Mucosa of descending colon (tissue), 3 donors: ENCODE data around the gene CLMN. TPM values are rescaled to one million over a fixed set of nuclear protein-coding genes. Genes with fewer than 3 reads are reported as not detected.
A peak's percentile ranks its signal among the peaks of the same experiment; 100 is the strongest.
"Not testable (repeated sequence)": the region's sequence is repeated elsewhere in the genome, so short reads cannot be mapped to it uniquely, and the experiment has no call there.

Experiments
- ATAC-seq: fragments of 200-7000 bp; cut with Tn5 transposase; one replicate; pipeline ENCODE4 v1.9.1; 2020; ENCODE audit warnings: mild to moderate bottlenecking, moderate library complexity
- DNase-seq, 3 donors: peaks; one replicate each; pipeline ENCODE4 v3.0.0-alpha.2; 2020
- H3K36me3 ChIP-seq: fragments of 200-600 bp; one replicate; pipeline ENCODE4 v1.8.0; 2021; ENCODE audit warnings: low read depth, mild to moderate bottlenecking
- H3K4me1 ChIP-seq: fragments of 200-600 bp; one replicate; pipeline ENCODE4 v1.8.0; 2021; ENCODE audit warnings: low read depth, mild to moderate bottlenecking
- H3K4me3 ChIP-seq: fragments of 200-600 bp; one replicate; pipeline ENCODE4 v1.8.0; 2021; ENCODE audit warnings: mild to moderate bottlenecking
- H3K9me3 ChIP-seq: fragments of 200-600 bp; one replicate; pipeline ENCODE4 v1.8.0; 2021; ENCODE audit warnings: mild to moderate bottlenecking
- intact Hi-C, 2 donors: fragments of 100-400 bp; cut with DNase I in 1 of 2; cut with micrococcal nuclease in 1 of 2; formaldehyde crosslinking; loops; one replicate each; pipeline versions ENCODE4 v1.11.0 to v1.11.1; 2022; cut with DNase I, micrococcal nuclease
- total RNA-seq, 3 donors: library from RNA; stranded (reverse); fragmentation: NEBNext Ultra II Directional in 2 of 3; extraction: Animal tissue kit (Norgen Biotek cat#: 25700) in 2 of 3; gene quantifications; one replicate each; pipeline versions ENCODE4 v1.2.1 to v1.2.4, GENCODE V29; 2021 to 2023
- TF ChIP-seq, protein P1 (sequence below): fragments of 200-600 bp; IDR thresholded peaks from one replicate; pipeline ENCODE4 v1.8.0; 2022; ENCODE audit warnings: antibody characterized with exemption, mild to moderate bottlenecking
- donor health status: DM: no; HTN: no; CAD: no; lungs with moderate emphysema.
- donor health status: DM: no; HTN: no; CAD: no.
- donor health status: DM: no; HTN: yes; CAD: no.

CLMN gene
- total RNA-seq, 3 donors from 2014 or later: 73.7 to 200 (median 132) TPM

DNA sequence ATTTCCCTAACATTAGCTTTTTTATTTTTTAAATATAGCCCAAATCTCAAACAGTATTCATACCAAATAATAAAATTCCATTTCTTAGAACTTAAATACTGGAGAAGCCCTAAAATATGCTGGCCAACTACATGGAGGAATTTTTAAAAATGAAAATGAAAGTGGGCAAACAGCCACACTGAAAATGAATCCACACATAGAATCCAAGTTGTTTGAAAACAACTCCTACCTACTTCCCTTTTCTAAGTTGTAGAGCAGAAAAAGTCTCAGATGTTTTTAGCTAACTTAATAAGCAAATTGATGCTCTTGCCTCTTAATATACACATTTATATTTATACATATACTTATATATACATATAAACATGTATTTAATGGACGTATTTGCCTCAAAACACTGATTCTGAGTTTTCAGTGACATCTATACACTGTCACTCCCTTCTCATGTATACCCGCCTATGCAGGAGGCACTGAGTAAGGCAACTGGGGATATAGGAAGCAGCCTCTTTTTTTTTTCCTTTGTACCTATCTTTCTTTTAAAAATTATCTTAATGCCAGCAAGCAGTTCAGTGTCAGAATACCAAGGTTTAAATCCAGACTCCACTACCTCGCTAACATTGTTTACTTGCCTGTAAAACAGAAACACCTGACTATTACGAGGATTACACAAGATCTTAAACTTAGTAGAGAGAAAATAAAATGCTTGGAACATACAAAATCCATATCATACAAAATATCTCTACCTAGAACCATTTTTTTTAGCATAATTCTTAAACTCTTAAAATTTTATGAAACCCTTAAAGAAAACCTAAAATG is 175.7 kb downstream of the CLMN start:
- peaks cover 45% of the 10 kb centered on the region for H3K4me1 ChIP-seq
- no peaks in the 10 kb centered on the region for H3K36me3 ChIP-seq
- H3K4me3 ChIP-seq: no peak overlapping the region
- DNase-seq (no peak), ATAC-seq (peak; percentile 3)
- H3K9me3 ChIP-seq: no peaks in the 10 kb centered on the region
- intact Hi-C loops: no loop called here
- TF ChIP-seq, protein P1, sequence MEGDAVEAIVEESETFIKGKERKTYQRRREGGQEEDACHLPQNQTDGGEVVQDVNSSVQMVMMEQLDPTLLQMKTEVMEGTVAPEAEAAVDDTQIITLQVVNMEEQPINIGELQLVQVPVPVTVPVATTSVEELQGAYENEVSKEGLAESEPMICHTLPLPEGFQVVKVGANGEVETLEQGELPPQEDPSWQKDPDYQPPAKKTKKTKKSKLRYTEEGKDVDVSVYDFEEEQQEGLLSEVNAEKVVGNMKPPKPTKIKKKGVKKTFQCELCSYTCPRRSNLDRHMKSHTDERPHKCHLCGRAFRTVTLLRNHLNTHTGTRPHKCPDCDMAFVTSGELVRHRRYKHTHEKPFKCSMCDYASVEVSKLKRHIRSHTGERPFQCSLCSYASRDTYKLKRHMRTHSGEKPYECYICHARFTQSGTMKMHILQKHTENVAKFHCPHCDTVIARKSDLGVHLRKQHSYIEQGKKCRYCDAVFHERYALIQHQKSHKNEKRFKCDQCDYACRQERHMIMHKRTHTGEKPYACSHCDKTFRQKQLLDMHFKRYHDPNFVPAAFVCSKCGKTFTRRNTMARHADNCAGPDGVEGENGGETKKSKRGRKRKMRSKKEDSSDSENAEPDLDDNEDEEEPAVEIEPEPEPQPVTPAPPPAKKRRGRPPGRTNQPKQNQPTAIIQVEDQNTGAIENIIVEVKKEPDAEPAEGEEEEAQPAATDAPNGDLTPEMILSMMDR: no peak

DNA sequence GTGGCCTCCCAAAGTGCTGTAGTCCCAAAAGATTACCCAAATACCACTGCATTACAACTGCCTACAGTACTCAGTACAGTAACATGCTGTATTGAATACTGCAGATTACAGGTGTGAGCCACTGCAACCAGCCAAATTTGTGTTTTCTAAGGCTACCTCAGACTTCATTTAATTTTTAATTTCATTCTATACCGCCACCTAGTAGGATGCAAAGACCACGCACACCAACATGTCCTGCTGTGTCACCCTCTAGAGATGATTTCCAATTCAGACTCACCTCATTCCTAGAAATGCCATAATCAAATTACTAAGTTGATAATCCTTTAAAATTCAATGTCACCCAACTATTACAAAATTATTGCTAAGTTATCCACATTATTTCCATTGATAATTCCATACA is 177.5 kb downstream of the CLMN start:
- Histone ChIP-seq H3K4me1 (peaks cover 53% of the 10 kb centered on the region), H3K36me3 (no peaks in the 10 kb centered on the region), H3K9me3 (no peaks in the 10 kb centered on the region), H3K4me3 (no peak overlapping the region)
- no peak for DNase-seq
- intact Hi-C loops: no loop called here
- TF ChIP-seq, protein P1: no peak
- no peak for ATAC-seq

DNA sequence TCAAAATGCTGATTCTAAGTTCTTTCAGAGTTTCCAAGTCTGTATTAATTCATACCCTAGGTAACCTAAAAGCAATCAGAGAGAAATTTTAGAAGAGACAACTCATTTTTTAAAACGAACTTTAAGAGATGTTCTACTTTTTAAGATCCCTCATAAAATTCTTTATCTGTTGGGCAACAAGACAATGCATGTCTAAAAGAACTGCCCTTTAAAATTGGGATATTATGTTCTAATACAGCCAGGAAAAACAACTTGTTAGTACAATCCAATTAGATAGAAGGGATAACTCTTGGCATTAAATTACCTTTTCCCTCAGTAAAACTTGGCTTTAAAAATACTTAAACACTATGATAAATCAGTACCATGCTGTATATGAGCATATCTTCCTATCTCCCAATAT is 178.0 kb downstream of the CLMN start:
- TF ChIP-seq, protein P1: no peak
- DNase-seq: no peak
- intact Hi-C loops: no loop called here
- Histone ChIP-seq H3K9me3 (no peaks in the 10 kb centered on the region), H3K4me3 (no peak overlapping the region), H3K4me1 (peaks cover 53% of the 10 kb centered on the region), H3K36me3 (no peaks in the 10 kb centered on the region)
- no peak for ATAC-seq

DNA sequence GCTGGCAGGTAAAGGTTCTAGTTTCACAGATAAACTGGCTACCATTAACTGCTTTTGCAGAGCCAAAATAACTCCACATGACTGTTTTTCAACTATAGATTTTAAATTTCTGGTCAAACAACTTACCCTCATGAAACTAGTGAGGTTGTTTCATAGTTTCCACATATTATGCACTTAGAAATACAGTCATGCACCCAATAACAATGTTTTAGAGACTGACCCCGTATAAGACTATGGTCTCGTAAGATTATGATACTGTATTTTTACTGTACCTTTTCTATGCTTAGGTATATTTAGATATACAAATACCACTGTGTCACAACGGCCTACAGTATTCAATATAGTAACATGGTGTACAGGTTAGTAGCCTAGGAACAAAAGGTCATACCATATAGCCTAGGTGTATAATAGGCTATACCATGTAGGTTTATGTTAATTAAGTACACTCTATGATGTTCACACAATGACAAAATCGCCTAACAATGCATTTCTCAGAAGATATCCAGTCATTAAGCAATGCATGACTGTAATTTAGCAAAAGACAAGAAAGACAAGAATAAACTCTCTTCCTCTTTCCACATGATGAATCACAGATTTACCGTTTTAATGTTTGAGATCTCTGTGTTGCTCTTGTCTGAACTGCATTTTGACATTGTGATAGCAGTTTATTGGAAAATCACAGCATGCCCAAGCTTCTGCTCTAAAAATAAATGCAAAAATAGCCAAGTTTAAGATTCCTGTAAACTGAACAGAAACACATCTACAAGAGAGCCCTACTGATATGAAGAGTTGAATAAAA is 179.4 kb downstream of the CLMN start:
- TF ChIP-seq, protein P1: no peak
- DNase-seq (no peak), ATAC-seq (peak; percentile 62)
- Histone ChIP-seq H3K9me3 (no peaks in the 10 kb centered on the region), H3K36me3 (no peaks in the 10 kb centered on the region), H3K4me1 (peaks cover 42% of the 10 kb centered on the region), H3K4me3 (no peak overlapping the region)
- intact Hi-C loops: no loop called here

DNA sequence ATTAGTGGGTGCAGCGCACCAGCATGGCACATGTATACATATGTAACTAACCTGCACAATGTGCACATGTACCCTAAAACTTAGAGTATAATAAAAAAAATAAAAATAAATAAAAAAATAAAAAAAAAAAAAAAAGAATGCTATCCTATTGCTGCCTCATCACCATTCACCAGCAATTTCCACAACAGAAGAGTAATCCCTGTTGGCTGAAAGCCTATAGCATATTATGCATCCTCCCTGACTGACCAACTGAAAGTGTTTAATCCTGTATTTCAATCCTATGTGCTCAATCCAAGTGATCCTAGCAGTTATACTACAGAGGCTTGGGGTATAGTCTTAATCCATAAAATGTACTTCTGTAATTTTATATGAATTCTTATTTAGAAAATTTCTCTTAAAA is 180.8 kb downstream of the CLMN start:
- H3K9me3 ChIP-seq: no peaks in the 10 kb centered on the region
- peaks cover 31% of the 10 kb centered on the region for H3K4me1 ChIP-seq
- DNase-seq (no peak), ATAC-seq (no peak)
- intact Hi-C loops: no loop called here
- no peak overlapping the region for H3K4me3 ChIP-seq
- TF ChIP-seq, protein P1: no peak
- H3K36me3 ChIP-seq: no peaks in the 10 kb centered on the region

DNA sequence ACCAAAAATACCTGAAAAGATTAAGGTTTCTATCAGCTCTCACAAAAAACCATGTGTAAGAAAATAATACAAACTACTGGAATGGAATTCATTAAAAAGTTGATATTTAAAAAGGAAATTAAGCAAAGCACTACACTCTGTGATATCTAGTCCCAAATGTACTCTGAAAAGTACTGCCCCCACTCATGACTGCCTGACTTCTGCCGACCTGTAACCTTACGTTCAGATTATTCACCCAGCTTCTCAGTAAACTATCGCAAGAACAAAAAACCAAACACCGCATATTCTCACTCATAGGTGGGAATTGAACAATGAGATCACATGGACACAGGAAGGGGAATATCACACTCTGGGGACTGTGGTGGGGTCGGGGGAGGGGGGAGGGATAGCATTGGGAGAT is 181.3 kb downstream of the CLMN start:
- H3K9me3 ChIP-seq, intact Hi-C loops, H3K4me3 ChIP-seq, ATAC-seq, H3K36me3 ChIP-seq, DNase-seq: not testable (repeated sequence)
- peaks cover 28% of the 10 kb centered on the region for H3K4me1 ChIP-seq
